ENCODE results near the gene JARID2. TPM values are rescaled to one million over a fixed set of nuclear protein-coding genes. Genes with fewer than 3 reads are reported as not detected.

JARID2 gene
- total and polyA plus RNA-seq, 2 of the 4 experiments (the other 2 are of a cell fraction): 9.6 to 12.9 TPM

GRCh38 chr6:15396808-15397207 is 150.9 kb downstream of the JARID2 start:
- no peak for DNase-seq
- H2AK9ac ChIP-seq (replicated peaks; ENCODE audit: low read depth, low read length, poor library complexity): no peak overlapping the region
- H2BK120ac ChIP-seq (ENCODE audit: low read depth, low read length): no peak overlapping the region
- no peak overlapping the region for H3K4me3 ChIP-seq (ENCODE audit: insufficient read depth, low read depth, low read length)
- H3K9ac ChIP-seq (ENCODE audit: low read depth, low read length): no peak overlapping the region
- H3K4ac ChIP-seq (ENCODE audit: low read depth, low read length): no peak overlapping the region
- H2AK5ac ChIP-seq (ENCODE audit: low read depth, low read length): no peak overlapping the region
- no peak overlapping the region for H3K27ac ChIP-seq (ENCODE audit: insufficient read depth, low read length)
- no peaks in the 10 kb centered on the region for H3K27me3 ChIP-seq (ENCODE audit: control insufficient read depth, insufficient read depth, low read length)
- intact Hi-C loops (cut with micrococcal nuclease): no loop called here
- CTCF ChIA-PET: no interaction called here
- no peak for TF ChIP-seq CTCF (conservative IDR thresholded peaks at IDR 0.05; ENCODE audit: low read depth, low read length)
- no peak for TF ChIP-seq CHD1 (IDR thresholded peaks at IDR 0.05; ENCODE audit: low read depth, low read length)
- TF ChIP-seq USF2 (IDR thresholded peaks at IDR 0.05; ENCODE audit: low read depth, low read length): no peak
- TF ChIP-seq RFX5 (IDR thresholded peaks at IDR 0.05; ENCODE audit: low read depth, low read length): no peak
- TF ChIP-seq MAFK (IDR thresholded peaks at IDR 0.05; ENCODE audit: low read depth, low read length): no peak
- TF ChIP-seq MXI1 (IDR thresholded peaks at IDR 0.05; ENCODE audit: borderline replicate concordance, low read depth, low read length): no peak
- no peak for TF ChIP-seq POLR2A (IDR thresholded peaks at IDR 0.05; ENCODE audit: low read depth, low read length)
- no peak for TF ChIP-seq NFE2L2 (IDR thresholded peaks at IDR 0.05; ENCODE audit: low read depth, low read length)
- H3K56ac ChIP-seq (ENCODE audit: extremely low read depth, insufficient read depth, low read length): no peak overlapping the region
- no peak overlapping the region for H4K5ac ChIP-seq (ENCODE audit: low read depth, low read length)
- no peak overlapping the region for H2BK5ac ChIP-seq (ENCODE audit: low read depth, low read length, poor library complexity, severe bottlenecking)
- H3K79me1 ChIP-seq (ENCODE audit: low read depth in 1 of 2, low read length in 2 of 2): peaks cover 37 to 72% of the 10 kb centered on the region in 2 experiments
- no TSS peak for BruUV-seq (replicated peaks)
- no peak overlapping the region for H4K91ac ChIP-seq (ENCODE audit: insufficient read depth, low read depth, low read length)
- no peak overlapping the region for H2AFZ ChIP-seq (replicated peaks; ENCODE audit: low read length, poor library complexity)
- peaks cover 80% of the 10 kb centered on the region for H4K20me1 ChIP-seq (ENCODE audit: insufficient read depth, low read length)
- H2BK20ac ChIP-seq (ENCODE audit: low read depth, low read length): no peak overlapping the region
- H3K4me2 ChIP-seq (ENCODE audit: low read depth, low read length): no peak overlapping the region
- peaks cover 12% of the 10 kb centered on the region for H3K9me1 ChIP-seq (ENCODE audit: insufficient read depth, low read length)
- WGBS, 2 experiments (ENCODE audit: extremely low coverage in 2 of 2, insufficient read length in 1 of 2): no CpG with 5 or more reads among the region's 3 CpGs
- no peaks in the 10 kb centered on the region for H3K36me3 ChIP-seq (ENCODE audit: control insufficient read depth, insufficient read depth, low read length)
- no peaks in the 10 kb centered on the region for H3K9me3 ChIP-seq (ENCODE audit: control insufficient read depth, insufficient read depth, low read length)
- peaks cover 13% of the 10 kb centered on the region for H3K4me1 ChIP-seq (ENCODE audit: control insufficient read depth, insufficient read depth, low read length)
- POLR2A ChIA-PET (ENCODE audit: unreplicated experiment): no interaction called here
- dilution Hi-C loops (cut with HindIII; ENCODE audit: low sequenced_read_pairs, unreplicated experiment): no loop called here
- H4K8ac ChIP-seq (ENCODE audit: low read depth in 2 of 2, low read length in 2 of 2): no peak overlapping the region
- no peak overlapping the region for H3K14ac ChIP-seq (replicated peaks; ENCODE audit: low read depth, low read length)
- H3K18ac ChIP-seq (ENCODE audit: low read depth, low read length): no peak overlapping the region
- no peak overlapping the region for H3K23ac ChIP-seq (ENCODE audit: low read depth, low read length)
- no peak overlapping the region for H2BK15ac ChIP-seq (ENCODE audit: low read depth, low read length)
- ATAC-seq (ENCODE audit: low read depth): no peak
- in situ Hi-C loops (cut with MboI; ENCODE audit: low sequenced_read_pairs): loop anchor here (10.0 to 25.0 kb wide), 2 partner anchors 1182 to 1485 kb away; partner anchors contain the start of gene RNF182
